ENCODE results near the gene TREM1.

The TREM1 gene

DNA sequence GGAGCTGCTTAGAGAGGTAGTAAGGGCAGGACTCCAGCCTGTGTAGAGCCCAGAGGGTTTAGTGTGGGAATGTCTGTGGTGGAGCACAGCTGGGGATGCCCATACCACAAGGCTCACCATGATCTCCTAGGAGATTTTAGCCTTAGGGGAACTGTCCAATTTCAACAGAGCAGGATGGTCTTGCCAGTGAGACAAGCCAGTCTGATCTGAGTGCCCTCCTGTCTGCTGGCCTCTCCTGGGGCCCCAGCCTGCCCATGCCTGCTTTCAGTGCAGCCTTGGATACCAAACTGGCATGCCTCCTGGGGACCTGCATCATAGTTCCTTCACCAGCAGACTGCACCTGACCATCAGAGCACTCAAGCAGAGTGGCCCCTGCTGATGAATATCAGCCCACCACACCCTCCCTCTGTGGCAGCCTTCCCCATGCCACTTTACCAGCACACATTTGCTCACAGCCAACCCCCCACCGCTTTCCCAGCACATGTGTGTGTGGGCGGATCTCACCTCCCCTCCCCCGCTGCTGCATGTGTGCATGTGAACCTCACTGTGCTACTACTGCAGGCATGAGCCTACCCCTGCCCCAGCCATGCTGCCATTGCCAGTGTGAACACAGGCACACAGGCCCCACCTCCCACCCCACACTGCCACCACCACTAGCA is 7.9 kb upstream of the TREM1 start:
- DNase-seq, result no peak

DNA sequence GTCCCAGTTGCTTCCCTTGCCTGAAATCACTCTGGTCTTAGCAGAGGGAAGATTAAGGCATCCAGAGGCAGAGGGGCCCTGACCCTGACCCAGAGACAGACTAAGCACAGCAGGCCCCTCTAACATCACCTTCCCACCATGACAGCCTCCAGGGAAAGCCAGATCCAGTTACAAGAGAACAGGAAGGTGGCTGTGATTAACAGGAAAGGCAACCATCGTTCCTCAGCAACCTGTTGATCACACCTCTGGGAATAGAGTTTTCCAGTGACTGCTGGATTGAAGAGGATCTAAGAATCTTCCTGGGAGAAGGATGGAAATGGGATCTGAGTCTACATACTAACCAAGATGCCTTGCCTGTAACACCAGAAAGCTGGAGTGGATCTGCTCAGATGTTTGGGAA is 5.2 kb upstream of the TREM1 start:
- DNase-seq, result no peak

DNA sequence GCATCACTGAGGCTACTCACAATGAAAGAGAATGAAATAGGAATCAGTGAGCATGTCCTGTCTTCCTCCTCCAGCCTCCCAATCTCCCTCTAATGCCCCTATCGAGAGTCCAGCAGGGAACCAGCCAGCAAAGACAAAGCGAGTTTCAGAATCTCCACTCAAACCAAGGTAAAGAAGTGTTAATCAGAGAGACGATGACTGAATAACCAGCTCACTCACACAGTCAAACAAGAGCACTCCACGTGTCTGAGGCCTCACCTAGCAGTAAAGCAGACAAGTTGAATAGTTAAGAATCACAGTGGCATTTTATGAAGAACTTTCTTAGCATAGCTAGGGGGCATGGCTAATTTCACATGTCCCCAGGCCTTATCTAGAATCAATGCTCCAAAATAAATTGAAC is 3.3 kb upstream of the TREM1 start:
- no peak for DNase-seq

DNA sequence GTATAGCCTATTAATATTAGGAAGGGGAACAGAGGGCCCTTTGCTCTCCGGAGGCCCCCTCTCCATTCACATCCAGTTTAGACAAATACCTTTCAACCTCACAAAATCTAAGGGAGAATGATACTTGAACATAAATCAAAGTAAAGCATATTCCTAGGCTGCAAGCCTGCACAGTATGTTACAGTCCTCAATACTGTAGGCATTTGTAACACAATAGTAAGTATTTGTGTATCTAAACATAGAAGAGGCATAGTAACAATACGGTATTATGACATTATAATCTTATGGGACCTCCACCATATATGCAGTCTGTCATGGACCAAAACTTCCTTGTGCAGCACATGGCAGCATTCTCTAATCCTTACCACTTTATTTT is 2.3 kb upstream of the TREM1 start:
- DNase-seq, result no peak

DNA sequence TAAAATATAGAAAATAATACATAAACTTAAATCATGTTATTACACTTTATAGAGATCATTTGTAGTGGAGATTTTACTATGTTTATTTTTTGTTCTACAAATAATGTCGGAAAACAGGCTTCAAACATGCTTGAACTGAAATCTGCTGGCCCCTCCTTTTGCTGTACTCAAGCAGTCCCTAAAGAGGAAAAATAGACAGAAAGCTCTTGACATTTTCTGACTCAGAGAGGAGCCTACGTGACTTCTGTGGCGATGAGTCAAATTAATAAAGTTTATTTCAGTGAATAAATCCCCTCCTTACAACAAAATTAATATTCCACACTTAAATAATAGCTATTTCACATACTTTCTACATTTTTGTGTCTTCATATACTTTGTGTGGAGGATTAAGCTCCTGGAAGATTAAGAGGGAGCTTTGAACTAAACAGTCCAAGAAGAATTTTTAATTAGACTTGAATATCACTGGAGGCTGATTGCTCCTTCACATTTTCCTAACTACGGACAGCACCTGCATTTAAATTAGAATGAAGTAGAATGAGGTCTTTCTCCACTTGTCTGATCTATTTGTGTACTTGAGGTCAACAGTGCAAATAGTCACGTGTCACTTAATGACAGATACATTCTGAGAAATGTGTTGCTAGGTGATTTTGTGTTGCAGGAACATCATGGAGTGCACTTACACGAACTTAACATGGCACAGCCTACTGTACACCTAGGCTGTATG is 1.7 kb upstream of the TREM1 start:
- DNase-seq, result no peak

DNA sequence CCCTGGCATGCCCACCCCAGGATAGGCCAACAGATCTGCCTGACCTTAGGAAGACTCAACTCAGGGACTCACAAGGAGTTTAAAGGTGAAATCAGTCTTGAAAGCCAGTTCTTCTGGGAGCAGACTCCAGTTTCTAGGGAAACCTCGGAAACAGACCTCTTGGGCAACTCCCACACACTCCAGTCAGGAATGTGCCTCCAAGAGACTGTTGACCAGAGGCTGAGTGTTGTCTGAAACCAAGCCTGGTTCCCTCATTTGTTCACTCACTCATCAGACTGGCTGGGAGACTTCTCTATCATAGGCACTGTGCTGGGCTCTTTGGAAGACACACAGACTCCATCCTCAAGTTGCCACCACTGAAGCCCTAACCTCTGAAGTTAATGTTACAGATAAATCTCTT is 1.8 kb downstream of the TREM1 start:
- no peak for DNase-seq

DNA sequence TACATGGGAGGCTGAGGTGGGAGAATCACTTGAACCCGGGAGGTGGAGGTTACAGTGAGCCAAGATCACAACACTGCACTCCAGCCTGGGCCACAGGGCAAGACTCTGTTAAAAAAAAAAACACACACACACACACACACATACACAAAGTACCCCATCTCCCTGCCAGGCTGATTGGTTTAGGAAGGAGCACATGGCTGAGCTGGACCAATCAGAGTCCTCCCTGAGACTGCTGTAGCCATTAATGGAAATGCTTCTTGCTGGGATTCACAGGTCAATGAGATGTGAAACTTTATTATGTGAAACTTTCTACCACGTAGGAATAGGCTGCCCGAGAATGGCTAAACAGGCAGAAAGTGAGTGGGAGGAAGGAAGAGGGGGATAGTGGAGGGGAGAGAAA is 2.9 kb downstream of the TREM1 start:
- no peak for DNase-seq

DNA sequence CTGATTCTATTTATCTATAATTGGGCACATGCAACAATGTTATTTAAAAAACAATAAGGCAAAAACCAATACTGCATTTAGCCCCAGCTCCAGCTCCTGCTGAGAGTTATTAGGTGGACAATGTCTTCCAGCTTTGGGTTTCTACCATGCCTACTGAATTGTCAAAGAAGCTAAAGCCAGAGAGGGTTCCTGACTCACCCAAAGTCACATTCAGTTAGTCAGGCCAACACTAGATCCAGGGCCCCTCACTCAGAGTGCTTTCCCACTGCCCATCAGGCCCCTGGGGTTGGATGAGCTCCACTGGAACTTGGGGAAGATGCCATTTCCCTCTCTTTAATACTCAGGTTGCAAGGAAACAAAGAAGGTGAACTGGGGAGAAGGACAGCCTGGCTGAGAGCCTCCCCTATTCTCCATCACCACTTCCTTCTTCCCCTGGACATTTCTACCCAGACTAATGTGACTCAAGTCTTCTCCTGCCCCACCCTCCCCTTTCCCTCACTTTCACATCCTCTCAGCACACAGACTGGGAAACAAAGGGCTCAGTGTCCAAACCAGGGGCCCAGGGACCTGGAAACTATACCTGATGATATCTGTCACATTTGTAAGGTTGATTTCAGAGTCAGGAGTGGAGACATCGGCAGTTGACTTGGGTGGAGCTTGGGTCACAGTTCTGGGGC is 6.0 kb downstream of the TREM1 start:
- DNase-seq, result no peak

DNA sequence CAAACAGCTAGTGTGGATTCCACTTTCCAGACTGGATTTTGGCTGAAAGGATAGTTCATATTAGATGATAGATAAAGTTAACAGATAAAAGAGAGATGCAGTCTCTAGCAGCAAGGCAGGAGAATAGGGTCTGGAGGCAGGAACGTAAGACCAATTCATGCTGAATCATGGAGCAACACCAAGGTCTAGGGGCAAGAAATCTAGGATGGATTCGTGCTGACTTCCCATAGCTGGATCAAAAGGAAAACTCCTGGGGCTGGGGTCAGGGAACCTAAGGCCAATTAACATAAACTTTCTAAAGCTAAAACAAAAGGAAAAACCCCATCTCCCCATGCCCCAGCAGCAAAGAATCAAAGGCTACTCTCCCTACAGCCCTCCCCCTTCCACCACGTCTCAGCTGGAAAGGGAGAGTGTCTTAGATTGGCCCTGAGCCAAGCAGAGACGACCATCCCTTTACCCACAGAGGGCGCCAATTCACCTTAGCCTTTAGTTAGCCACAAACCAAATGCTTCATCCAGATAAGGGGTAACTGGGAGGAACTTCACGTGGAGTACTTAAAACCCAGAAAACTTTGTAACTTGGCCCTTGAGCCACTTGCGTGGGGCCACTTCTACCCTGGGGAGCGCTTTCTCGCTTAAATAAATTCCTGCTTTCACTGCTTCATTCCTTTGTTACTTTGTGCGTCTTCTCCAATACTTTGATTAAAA is 7.6 kb downstream of the TREM1 start:
- peak in 3 of 5 experiments; percentile 34 to 64 (median 37) for DNase-seq

DNA sequence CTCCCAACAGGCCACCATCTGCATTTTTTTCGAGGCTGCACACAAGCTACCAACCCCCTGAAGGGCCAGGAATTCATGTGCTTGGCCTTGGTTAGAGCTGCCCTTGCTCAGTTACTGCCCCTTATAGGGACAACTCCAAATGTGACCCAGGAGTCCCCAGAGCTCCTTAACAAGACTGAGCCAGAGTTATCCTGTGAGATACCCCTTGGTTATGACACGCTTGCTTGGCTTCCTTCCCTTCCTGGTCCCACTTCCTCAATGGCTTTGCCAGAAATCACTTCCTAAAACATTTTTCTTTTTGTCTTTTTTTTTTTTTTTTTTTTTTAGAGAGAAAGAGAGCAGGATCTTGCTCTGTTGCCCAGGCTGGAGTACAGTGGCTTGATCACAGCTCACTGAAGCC is 8.9 kb downstream of the TREM1 start:
- DNase-seq, result no peak

DNA sequence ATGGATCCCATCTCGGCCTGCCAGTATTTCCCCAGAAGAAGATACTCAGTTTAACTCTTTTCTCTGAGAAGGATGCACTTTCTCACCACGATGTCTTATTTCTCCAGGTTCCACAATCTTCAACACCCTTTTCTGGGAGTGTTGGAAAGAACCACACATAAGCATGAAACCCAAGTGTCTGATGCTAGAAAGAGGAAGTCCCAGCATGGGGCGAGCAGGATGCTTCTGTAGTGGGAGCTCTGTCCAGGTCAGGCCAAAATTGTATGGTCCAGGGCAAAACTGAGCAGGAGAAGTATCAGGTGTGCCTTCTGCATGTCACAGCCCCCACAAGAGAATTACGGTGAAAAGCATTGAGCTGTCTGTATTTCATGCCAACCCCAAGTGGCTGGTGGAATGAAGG is 11.0 kb downstream of the TREM1 start:
- no peak for DNase-seq

DNA sequence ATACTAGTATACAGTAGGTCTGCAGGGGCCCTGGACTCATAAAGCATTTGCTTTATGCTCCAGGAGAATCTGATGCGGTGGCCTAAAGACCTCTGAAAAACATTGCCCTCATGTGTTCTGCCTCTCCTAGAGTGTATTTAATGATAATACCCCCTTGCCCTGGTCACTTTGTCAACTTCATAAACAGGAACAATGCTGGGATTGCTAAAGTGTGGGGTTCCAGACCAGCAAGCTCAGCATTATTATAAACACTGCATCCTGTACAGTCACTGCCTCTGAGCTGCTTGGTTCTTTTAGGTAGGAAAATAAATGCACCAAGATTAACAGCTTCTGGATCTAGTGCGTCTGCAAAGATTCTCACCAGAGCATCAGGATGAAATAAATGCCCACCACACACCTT is 12.2 kb downstream of the TREM1 start:
- no peak for DNase-seq

DNA sequence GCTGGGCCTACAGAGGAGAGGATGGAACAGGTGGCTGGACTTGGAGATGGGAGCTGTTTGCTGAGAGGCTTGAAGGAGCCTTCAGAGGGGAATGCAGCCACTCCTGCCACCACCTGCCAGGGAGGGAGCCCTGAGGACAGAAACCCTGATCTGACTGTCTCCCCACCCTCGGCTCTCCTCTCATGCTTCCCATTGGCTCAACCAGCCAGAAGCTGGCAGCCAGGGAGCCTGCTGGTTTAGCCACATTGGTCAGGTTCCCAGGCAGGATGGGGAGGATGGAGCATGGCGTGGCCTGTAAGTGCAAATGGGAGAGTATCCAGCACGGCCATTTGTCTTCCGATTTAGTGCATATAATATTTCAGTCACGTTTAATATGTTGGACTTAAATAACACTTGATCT is 12.8 kb downstream of the TREM1 start:
- DNase-seq, result no peak

DNA sequence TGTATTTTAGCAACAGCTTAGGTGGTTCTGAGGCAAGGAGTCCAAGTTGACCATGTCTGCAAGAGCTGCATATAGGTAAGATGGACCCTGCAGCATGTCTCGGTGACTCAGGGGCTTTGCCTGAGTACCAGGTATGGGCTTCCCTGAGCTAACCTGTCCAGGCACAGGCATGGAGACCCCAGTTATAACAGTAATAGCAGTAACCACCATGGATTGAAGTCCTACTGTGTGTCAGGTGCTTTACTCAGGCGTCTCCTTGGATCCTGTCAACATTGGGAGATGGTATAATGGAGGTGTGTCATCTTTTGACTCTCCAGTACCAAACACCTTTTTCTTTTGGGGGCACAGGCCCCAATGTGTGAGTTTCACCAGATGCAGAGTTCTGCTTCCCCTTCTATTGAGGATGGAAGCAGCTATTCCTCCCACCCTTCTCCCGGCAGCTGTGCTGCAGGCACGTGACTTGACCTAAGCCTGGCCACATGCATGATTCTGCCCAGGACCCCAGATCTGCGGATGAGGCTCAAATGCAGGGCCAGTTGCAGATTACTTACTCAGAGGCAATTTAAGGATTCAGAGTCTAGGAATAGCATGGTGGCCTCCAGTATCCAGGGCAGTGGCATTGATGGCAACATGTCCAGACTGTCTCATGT is 13.8 kb downstream of the TREM1 start:
- no peak for DNase-seq

DNA sequence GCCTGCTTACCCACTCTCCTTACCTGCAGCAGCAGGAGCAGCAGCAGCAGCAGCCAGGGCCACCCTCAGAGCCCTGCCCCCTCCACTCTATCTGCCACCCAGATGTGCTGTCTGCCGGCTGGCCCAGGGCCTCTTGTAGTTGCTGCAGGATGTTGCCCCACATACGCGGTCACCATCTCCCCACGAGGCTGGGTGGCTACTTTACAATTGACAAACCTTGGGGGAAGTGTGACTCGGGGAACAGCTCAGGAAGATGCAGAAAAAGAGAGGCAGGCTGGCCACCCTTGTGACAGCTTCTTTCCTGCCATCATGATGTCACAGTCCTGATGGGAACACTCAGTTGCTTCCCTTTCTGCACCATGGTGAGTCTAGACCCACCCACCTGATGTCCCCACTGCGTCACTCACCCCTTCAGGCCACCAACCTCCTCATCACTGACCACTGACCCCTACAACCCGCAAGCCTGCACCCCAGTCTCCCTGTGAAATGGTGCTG is 14.5 kb downstream of the TREM1 start:
- peak in 1 of 5 experiments; percentile 19 for DNase-seq

DNA sequence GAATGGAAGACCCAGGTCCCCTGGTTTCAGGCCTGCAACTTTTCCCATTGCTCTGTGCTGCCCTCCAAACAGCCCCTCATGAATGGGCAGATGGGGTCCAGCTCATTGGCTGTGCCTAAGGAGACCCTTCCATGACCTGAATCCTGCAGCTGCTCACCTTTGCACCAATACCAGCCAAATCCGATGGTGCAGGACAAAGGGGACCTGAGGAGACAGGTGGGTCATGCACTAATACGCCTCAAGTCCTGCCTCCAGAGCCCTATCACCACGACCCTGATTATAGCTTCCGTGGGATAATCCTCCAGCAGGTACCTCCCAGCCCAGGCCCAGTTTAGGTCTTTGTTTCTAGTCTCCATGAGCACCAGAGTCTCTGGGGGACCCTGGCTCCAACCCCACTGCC is 16.8 kb downstream of the TREM1 start:
- DNase-seq, result no peak

DNA sequence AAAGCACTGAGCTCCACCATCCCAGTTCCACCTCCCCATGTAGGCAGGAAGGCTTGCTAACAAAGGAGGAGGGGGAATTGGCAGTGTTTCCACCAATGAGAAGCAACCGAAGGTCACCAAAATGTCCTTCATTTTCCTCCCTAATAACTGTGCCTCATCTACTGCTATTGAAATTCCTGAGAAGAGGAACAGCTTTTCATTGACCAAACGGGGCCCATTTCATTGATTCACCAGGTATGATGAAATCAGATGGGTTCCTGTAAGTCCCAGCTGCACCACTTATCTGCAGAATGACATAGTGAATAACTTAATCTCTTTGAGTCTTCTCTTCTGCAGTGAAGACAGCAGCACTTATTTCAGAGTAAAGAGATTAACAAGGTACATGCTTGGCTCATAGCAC is 17.3 kb downstream of the TREM1 start:
- DNase-seq, result no peak

DNA sequence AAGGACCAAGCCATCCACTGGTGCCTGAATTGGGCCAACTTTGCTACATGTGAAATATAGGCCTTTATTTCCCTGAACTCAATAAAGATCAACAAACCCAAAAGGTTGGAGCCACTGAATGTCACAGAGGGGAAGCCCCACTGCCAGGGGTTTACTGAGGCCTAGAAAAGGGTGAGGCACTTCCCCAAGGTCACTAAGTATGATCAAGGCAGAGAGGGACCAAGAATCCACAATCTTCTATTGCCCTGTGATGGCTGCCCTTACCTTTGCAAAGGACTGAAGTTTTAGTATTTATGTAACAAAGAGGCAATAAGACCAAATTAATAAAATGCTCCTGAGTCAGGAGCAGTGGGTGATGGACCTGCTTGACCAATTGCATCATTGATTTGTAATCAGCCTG is 18.0 kb downstream of the TREM1 start:
- no peak for DNase-seq

DNA sequence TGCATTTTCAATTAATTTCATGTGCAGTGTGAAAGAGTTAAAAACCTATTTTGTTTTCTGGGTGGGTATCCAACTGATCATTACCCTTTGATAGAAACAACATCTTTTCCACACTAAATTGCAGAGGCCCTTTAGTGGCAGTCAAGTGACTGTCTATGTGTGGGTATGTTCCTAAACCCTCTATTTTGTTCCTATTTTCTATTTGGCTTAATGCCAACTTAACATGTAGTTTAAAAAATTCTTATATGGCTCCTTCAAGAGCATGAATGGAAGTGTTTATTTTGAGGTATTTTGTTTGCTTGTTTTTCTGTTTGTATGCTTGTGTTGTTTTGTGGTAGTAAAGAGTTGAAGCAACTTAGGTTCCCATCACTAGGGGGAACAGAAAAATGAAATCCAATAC is 19.9 kb downstream of the TREM1 start:
- no peak for DNase-seq

DNA sequence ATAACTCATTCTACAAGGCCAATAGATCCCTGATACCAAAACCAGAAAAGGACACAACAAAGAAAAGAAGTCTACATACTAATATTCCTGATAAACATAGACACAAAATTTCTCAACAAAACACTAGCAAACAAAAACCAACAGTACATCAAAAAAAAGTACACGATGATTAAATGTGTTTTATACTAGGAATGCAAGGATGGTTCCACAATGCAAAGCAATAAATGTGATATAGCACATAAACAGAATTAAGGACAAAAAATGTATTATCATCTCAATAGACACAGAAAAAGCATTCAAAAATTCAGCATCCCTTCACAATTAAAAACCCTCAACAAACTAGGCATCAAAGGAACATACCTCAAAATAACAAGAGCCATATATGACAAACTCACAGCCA is 23.2 kb downstream of the TREM1 start:
- DNase-seq, result no peak

DNA sequence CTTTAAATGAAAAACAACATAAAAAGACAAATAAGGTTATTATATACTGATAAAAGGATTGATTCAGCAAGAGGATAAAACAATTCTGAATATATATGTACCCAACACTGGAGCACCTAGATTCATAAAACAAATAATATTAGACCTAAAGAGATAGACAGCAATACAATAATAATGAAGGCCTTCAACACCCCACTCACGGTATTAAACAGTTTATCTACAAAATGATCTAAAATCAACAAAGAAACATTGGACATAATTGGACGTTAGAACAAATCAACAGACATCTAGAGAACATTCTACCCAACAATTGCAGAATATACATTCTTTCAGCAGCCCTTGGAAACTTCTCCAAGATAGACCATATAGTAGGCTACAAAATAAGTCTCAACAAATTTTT is 24.1 kb downstream of the TREM1 start:
- no peak for DNase-seq

DNA sequence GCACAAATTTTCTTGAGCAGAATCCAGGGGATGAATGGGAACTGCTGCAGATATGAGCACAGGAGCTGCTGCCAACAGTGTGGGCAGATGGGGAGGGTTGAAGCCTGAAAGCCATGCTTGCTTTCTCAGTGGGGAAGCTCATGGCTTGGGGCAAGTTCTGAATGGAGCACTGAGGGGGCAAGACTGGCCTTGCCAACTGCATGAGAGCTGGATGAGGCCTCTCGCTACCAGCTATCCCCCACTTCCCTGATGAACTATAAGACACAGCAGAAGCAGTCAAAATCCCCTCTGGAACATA is 28.3 kb downstream of the TREM1 start:
- no peak for DNase-seq

Data from T-helper 2 cell (primary cell).